Panc1 (cell line): Measurements from ENCODE around the gene WFDC12.

Experiments used
- CTCF ChIP-seq: fragments of 450-650 bp; IDR thresholded peaks from 2 replicates; pipeline ENCODE4 v1.5.1; 2017; ENCODE audit warnings: mild to moderate bottlenecking
- POLR2AphosphoS5 ChIP-seq: IDR thresholded peaks from 2 replicates; pipeline ENCODE4 v1.6.1; 2012; ENCODE audit warnings: mild to moderate bottlenecking, low read depth, low read length, moderate library complexity
- SIN3A ChIP-seq: IDR thresholded peaks from 2 replicates; pipeline ENCODE4 v1.6.1; 2012; ENCODE audit warnings: low read depth, mild to moderate bottlenecking, low read length, moderate library complexity, borderline replicate concordance; ENCODE audit not compliant: insufficient read depth

DNA sequence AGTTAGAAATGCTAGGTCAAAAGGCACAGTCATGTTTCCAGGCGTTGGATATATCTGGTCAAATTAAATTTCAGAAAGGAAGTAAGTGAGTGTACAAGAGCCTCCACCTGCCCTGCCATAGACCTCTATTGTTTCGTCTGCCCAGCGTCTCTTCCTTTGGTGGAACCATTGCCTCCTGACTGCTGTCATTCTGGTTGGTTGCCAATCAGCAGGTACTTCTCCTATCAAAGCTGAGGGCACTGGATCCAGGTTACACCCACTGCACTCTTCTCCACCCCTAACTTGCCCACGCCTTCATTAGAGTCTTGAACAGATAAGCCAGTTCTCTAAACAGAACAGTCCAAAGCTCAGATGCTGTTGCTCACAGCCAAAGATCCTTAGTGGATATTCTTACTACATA lies 6.7 kb downstream of the WFDC12 start:
- TF ChIP-seq CTCF (no peak), SIN3A (no peak), POLR2AphosphoS5 (no peak)
